Measurements from ENCODE around the gene WAS. TPM values are rescaled to one million over a fixed set of nuclear protein-coding genes. Genes with fewer than 3 reads are reported as not detected.

WAS gene
- total RNA-seq, 4 donors from 2014 or later: 1.8 to 2.7 (median 2.5) TPM

DNA sequence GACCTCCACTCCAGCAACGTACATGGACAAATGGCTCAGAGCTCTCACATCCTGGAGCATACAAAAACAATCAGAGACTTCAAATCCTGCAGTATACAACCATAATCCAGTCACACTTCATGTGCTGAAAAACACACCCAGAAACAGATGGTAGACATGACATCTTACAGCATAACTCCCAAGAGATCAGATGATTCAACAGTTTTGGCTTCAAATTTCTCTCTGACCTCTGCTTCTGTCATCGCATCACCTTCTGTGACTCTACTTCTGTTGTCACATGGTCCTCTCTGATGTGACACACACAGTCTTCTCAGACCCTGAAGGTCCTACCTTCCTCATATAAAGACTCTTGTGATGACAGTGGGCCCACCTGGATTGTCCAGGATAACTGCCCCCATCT is 31.5 kb downstream of the WAS start:
- intact Hi-C loops (cut with DNase I; ENCODE audit: low total_unique reads) (no loop called here), in situ Hi-C loops (cut with MboI; ENCODE audit: low sequenced_read_pairs in 4 of 4) (no loop called here)
- Histone ChIP-seq H3K27ac (no peak overlapping the region), H3K9me3 (no peaks in the 10 kb centered on the region), H3K36me3 (no peaks in the 10 kb centered on the region), H3K4me1 (peaks cover 0 to 5% of the 10 kb centered on the region in 2 donors), H3K4me3 (no peak overlapping the region), H3K27me3 (no peaks in the 10 kb centered on the region)
- peak in 1 of 2 donors; percentile 61 for ATAC-seq
- TF ChIP-seq POLR2A (IDR thresholded peaks at IDR 0.05): no peak
- TF ChIP-seq, protein P1, sequence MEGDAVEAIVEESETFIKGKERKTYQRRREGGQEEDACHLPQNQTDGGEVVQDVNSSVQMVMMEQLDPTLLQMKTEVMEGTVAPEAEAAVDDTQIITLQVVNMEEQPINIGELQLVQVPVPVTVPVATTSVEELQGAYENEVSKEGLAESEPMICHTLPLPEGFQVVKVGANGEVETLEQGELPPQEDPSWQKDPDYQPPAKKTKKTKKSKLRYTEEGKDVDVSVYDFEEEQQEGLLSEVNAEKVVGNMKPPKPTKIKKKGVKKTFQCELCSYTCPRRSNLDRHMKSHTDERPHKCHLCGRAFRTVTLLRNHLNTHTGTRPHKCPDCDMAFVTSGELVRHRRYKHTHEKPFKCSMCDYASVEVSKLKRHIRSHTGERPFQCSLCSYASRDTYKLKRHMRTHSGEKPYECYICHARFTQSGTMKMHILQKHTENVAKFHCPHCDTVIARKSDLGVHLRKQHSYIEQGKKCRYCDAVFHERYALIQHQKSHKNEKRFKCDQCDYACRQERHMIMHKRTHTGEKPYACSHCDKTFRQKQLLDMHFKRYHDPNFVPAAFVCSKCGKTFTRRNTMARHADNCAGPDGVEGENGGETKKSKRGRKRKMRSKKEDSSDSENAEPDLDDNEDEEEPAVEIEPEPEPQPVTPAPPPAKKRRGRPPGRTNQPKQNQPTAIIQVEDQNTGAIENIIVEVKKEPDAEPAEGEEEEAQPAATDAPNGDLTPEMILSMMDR (IDR thresholded peaks at IDR 0.05 in 4 of 5, conservative IDR thresholded peaks at IDR 0.05 in 1 of 5): no peak
- no peak for DNase-seq

DNA sequence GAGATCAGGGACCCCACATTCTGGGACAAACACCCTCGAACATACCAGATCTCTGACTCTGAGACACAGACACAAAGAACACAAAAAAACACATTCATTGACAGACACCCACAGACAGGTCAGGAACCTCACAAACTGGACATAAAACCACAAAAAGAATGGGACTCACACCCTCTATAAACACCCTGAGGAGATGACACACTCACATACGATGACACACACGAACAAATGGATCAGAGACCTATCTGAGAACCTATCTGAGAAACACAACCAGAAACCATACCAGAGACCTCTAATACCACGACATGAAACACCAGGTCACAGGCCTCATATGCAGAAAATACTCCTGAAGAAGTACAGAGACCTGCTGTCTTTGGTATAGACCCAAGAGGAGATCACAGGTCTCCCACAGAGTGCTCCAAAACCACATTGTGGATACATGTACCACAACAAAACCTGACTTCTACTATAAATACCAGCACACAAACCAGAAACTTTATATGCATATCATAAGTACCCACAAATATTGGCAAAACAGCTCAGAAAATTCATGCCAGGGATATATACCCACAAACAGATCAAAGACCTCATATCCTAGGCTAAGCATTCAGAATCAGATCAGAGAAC is 32.4 kb downstream of the WAS start:
- in situ Hi-C loops (cut with MboI; ENCODE audit: low sequenced_read_pairs in 4 of 4): no loop called here
- no peak for ATAC-seq

DNA sequence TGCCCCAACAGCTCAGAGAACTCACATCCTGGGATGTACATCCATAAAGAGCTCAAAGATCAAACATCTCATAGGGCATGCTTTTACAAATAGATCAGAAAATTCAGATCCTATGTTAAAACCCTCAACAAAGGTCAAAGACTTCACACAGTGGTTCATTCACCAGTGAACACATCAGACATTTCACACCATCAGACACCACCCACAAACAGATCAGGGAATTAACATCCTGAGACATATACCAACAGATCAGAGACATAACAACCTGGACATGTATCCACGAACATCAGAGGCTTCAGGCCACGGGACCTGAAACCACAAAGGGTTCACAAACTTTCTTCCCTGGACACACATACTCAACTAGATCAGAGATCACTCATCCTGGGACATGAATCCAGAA is 36.4 kb downstream of the WAS start:
- in situ Hi-C loops (cut with MboI; ENCODE audit: low sequenced_read_pairs in 4 of 4): no loop called here

More for the DNA sequence above, 32.4 kb downstream of the WAS start:
- intact Hi-C loops (cut with DNase I; ENCODE audit: low total_unique reads): no loop called here
- Histone ChIP-seq H3K4me3 (no peak overlapping the region), H3K9me3 (no peaks in the 10 kb centered on the region), H3K36me3 (no peaks in the 10 kb centered on the region), H3K27ac (no peak overlapping the region), H3K27me3 (no peaks in the 10 kb centered on the region), H3K4me1 (peaks cover 0 to 5% of the 10 kb centered on the region in 2 donors)
- TF ChIP-seq, protein P1 (IDR thresholded peaks at IDR 0.05 in 4 of 5, conservative IDR thresholded peaks at IDR 0.05 in 1 of 5): no peak
- no peak for TF ChIP-seq POLR2A (IDR thresholded peaks at IDR 0.05)
- DNase-seq: no peak

DNA sequence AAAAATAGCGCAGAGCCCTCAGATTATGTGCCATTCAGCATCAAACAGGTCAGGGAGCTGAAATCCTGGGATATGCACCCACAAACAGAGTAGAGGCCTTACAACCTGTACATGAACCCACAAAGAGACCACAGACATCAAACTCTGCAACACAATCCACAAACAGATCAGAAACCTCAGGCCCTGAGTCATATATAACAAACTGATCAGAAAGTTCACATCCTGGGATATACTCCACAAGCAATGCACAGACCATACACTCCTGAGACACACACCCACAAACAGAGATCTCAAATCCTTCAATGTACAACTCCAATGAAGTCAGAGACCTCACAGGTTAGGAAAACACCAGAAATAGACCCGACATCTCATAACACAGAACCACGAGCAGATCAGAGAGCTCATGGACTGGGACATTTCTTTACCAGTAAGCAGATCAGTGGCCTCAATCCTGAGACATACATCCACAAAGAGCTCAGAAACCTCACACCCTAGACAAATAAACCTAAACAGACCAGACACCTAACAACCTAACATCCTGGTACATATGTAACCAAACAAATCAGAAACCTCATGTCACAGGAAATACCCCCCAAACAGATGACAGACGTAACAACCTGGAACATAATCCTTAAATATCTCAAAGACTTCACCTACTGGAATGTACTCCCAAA is 37.1 kb downstream of the WAS start:
- no peak for DNase-seq
- Histone ChIP-seq H3K9me3 (no peaks in the 10 kb centered on the region), H3K27me3 (no peaks in the 10 kb centered on the region), H3K4me1 (no peaks in the 10 kb centered on the region), H3K27ac (no peak overlapping the region), H3K36me3 (no peaks in the 10 kb centered on the region), H3K4me3 (no peak overlapping the region)
- TF ChIP-seq, protein P1 (IDR thresholded peaks at IDR 0.05 in 4 of 5, conservative IDR thresholded peaks at IDR 0.05 in 1 of 5): no peak
- TF ChIP-seq POLR2A (IDR thresholded peaks at IDR 0.05): no peak
- ATAC-seq: no peak
- intact Hi-C loops (cut with DNase I; ENCODE audit: low total_unique reads): no loop called here
- in situ Hi-C loops (cut with MboI; ENCODE audit: low sequenced_read_pairs in 4 of 4): no loop called here

More for the DNA sequence above, 36.4 kb downstream of the WAS start:
- TF ChIP-seq POLR2A (IDR thresholded peaks at IDR 0.05): no peak
- TF ChIP-seq, protein P1 (IDR thresholded peaks at IDR 0.05 in 4 of 5, conservative IDR thresholded peaks at IDR 0.05 in 1 of 5): no peak
- Histone ChIP-seq H3K4me1 (no peaks in the 10 kb centered on the region), H3K9me3 (no peaks in the 10 kb centered on the region), H3K27me3 (no peaks in the 10 kb centered on the region), H3K36me3 (no peaks in the 10 kb centered on the region), H3K4me3 (no peak overlapping the region), H3K27ac (no peak overlapping the region)
- no peak for DNase-seq
- no peak for ATAC-seq
- intact Hi-C loops (cut with DNase I; ENCODE audit: low total_unique reads): no loop called here
